Astrocyte of the spinal cord (primary cell): ENCODE results near the gene CYB561A3.

Experiments
- DNase-seq: peaks from one replicate; pipeline ENCODE4 v3.0.0; 2011; ENCODE audit warnings: low read depth, low spot score
- H3K4me3 ChIP-seq: 2 replicates; pipeline ENCODE4 v1.5.1; 2011; ENCODE audit warnings: low read depth, mild to moderate bottlenecking, low read length, moderate library complexity
- CTCF ChIP-seq: IDR thresholded peaks from 2 replicates; pipeline ENCODE4 v1.5.1; 2012; ENCODE audit warnings: low read depth, mild to moderate bottlenecking, low read length, inconsistent platforms
- in situ Hi-C: cut with HindIII; loops from 2 replicates; pipeline ENCODE4 v1.10.0; 2017; ENCODE audit warnings: low sequenced_read_pairs

CYB561A3 gene

GRCh38 chr11:61359516-61359915 is 2.2 kb downstream of the CYB561A3 start:
- in situ Hi-C loops: no loop called here
- no peak for DNase-seq
- no peak overlapping the region for H3K4me3 ChIP-seq
- no peak for TF ChIP-seq CTCF

- H3K4me3 ChIP-seq: no peak overlapping the region
- in situ Hi-C loops: no loop called here
- no peak for TF ChIP-seq CTCF
- no peak for DNase-seq
Observed at GRCh38 chr11:61358566-61358965, 3.1 kb downstream of the CYB561A3 start.

- no peak for DNase-seq
- H3K4me3 ChIP-seq: no peak overlapping the region
- in situ Hi-C loops: no loop called here
- TF ChIP-seq CTCF: no peak
Observed at GRCh38 chr11:61357894-61358239, 3.8 kb downstream of the CYB561A3 start.

- no peak overlapping the region for H3K4me3 ChIP-seq
- TF ChIP-seq CTCF: no peak
- no peak for DNase-seq
- in situ Hi-C loops: no loop called here
Observed at GRCh38 chr11:61357233-61357893, 4.3 kb downstream of the CYB561A3 start.

GRCh38 chr11:61356706-61357105 is 5.0 kb downstream of the CYB561A3 start:
- DNase-seq: no peak
- in situ Hi-C loops: no loop called here
- H3K4me3 ChIP-seq: no peak overlapping the region
- TF ChIP-seq CTCF: no peak

- no peak for TF ChIP-seq CTCF
- in situ Hi-C loops: no loop called here
- no peak overlapping the region for H3K4me3 ChIP-seq
- no peak for DNase-seq
Observed at GRCh38 chr11:61354208-61354607, 7.5 kb downstream of the CYB561A3 start.
